Panc1 (cell line): ENCODE results near the gene ISLR. TPM values are rescaled to one million over a fixed set of nuclear protein-coding genes. Genes with fewer than 3 reads are reported as not detected.

Experiments used
- ATAC-seq: fragments of 200-7000 bp; cut with Tn5 transposase; 2 replicates; pipeline ENCODE4 v1.9.1; 2020; ENCODE audit warnings: mild to moderate bottlenecking, moderate library complexity
- BruUV-seq: library from RNA; stranded (reverse); fragments of 400-500 nt; replicated peaks from 2 replicates; lab custom pipeline; 2021; lab: Mats Ljungman, UMichigan
- CTCF ChIA-PET: fragments of 300-600 bp; sonication (Branson Sonifier 250); formaldehyde crosslinking; loops from one replicate; lab custom pipeline; 2022; ENCODE audit warnings: antibody characterized with exemption; lab: Charles Lee
- POLR2A ChIA-PET: fragments of 300-600 bp; sonication (Branson Sonifier 250); formaldehyde crosslinking; loops from one replicate; lab custom pipeline; 2022; ENCODE audit warnings: antibody characterized with exemption; lab: Charles Lee
- DNase-seq: peaks from one replicate; pipeline ENCODE4 v3.0.0-alpha.2; 2010; ENCODE audit warnings: low read depth, low spot score
- H3K27ac ChIP-seq: 2 replicates; pipeline ENCODE4 v1.5.1; 2011; ENCODE audit warnings: mild to moderate bottlenecking, low read length, inconsistent platforms
- H3K27me3 ChIP-seq: fragments of 200-500 bp; sonication (Bioruptor generic); 2 replicates; pipeline ENCODE4 v1.6.0; 2014; ENCODE audit warnings: low read length, inconsistent platforms; ENCODE audit not compliant: control insufficient read depth, insufficient read depth
- H3K36me3 ChIP-seq: fragments of 200-500 bp; sonication (Bioruptor generic); 2 replicates; pipeline ENCODE4 v1.5.1; 2014; ENCODE audit warnings: inconsistent platforms, mild to moderate bottlenecking, low read length, moderate library complexity; ENCODE audit not compliant: control insufficient read depth, insufficient read depth
- H3K4me1 ChIP-seq: 2 replicates; pipeline ENCODE4 v1.5.1; 2011; ENCODE audit warnings: inconsistent platforms, mild to moderate bottlenecking, low read length, moderate library complexity; ENCODE audit not compliant: control insufficient read depth, insufficient read depth
- H3K4me3 ChIP-seq, 2 experiments: 2 replicates each; pipeline ENCODE4 v1.5.1; 2011 to 2012; ENCODE audit warnings: low read depth in 2 of 2, low read length in 2 of 2, mild to moderate bottlenecking in 2 of 2, inconsistent platforms in 1 of 2, moderate library complexity in 1 of 2
- H3K9me3 ChIP-seq: fragments of 200-500 bp; sonication (Bioruptor generic); 2 replicates; pipeline ENCODE4 v1.5.1; 2014; ENCODE audit warnings: low read depth, mild to moderate bottlenecking, inconsistent platforms, low read length, moderate library complexity; ENCODE audit not compliant: control insufficient read depth, insufficient read depth
- POLR2AphosphoS5 ChIP-seq: IDR thresholded peaks from 2 replicates; pipeline ENCODE4 v1.6.1; 2012; ENCODE audit warnings: mild to moderate bottlenecking, low read depth, low read length, moderate library complexity
- SIN3A ChIP-seq: IDR thresholded peaks from 2 replicates; pipeline ENCODE4 v1.6.1; 2012; ENCODE audit warnings: low read depth, mild to moderate bottlenecking, low read length, moderate library complexity, borderline replicate concordance; ENCODE audit not compliant: insufficient read depth
- TCF7L2 ChIP-seq: IDR thresholded peaks from 2 replicates; pipeline ENCODE4 v1.6.1; 2011; ENCODE audit warnings: mild to moderate bottlenecking, low read depth, low read length, inconsistent platforms
- in situ Hi-C: cut with HindIII; loops from 2 replicates; pipeline ENCODE4 v1.10.0; 2016; ENCODE audit warnings: low sequenced_read_pairs, low pct_unique_long_range_greater_than_20kb
- intact Hi-C: fragments of 100-400 bp; cut with micrococcal nuclease; formaldehyde crosslinking; loops from one replicate; pipeline ENCODE4 v1.10.0; 2022; ENCODE audit not compliant: unreplicated experiment
- total RNA-seq: library from RNA; stranded (reverse); gene quantifications from one replicate; pipeline ENCODE4 v1.2.1, GENCODE V29; 2021; ENCODE audit not compliant: unreplicated experiment
- TF ChIP-seq, protein P1 (sequence below), 2 experiments: IDR thresholded peaks; 2 replicates each; pipeline ENCODE4 v1.6.1; 2011 to 2012; ENCODE audit warnings: low read depth in 2 of 2, control low read depth in 1 of 2, low read length in 1 of 2, mild to moderate bottlenecking in 1 of 2, moderate library complexity in 1 of 2; ENCODE audit not compliant: insufficient read depth in 1 of 2
- TF ChIP-seq, protein P2 (sequence below): fragments of 450-650 bp; IDR thresholded peaks from 2 replicates; pipeline ENCODE4 v1.5.1; 2017; ENCODE audit warnings: mild to moderate bottlenecking

ISLR gene
- total RNA-seq, 1 experiment from 2014 or later, result 0.28 TPM

DNA sequence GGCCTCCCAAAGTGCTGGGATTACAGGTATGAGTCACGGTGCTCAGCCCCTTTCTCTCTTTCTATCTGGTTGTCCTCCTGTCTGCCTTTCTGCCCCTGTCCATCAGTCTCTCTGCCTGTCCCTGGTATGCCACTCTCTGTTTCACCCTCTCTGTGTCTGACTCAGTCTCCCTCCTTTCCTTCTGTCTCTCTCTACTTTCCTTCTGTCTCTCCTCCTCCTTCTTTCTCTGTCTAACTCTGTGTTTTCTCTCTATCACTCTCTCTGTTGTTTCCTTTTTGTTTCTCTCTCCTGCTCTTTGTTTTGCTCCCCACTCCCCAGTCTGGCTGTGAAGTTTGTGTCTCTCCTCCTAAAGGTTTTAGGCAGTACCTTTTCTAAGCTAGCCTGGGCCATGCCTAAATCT, 38.1 kb downstream of the ISLR start:
- no TSS peak for BruUV-seq
- POLR2A ChIA-PET, result no interaction called here

DNA sequence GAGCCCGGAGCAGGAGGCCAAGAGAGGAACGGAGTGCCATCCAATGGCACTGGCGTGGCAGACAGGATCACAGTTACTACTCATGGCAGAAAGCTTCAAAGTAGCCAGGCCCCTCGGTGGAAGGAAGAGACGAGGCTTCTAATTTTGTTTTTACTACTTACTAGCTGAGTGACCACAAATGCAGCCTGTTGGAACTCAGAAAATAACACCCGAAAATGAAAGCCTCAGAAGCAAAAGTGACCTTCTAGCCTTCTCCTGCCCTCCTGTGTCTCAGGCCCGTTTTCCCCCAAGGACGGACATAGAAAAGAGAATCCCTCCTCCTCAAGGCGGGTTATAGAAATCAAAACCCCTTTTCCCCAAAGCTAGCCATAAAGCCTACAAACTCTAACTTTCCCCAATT, 39.0 kb downstream of the ISLR start:
- H3K4me1 ChIP-seq, result peaks cover 4% of the 10 kb centered on the region; the same call in 1 of the 2 replicates
- H3K4me3 ChIP-seq, result no peak overlapping the region
- in situ Hi-C loops, result no loop called here
- H3K27me3 ChIP-seq, result no peaks in the 10 kb centered on the region
- no TSS peak for BruUV-seq
- TF ChIP-seq POLR2AphosphoS5, result no peak
- ATAC-seq, result no peak
- H3K36me3 ChIP-seq, result no peaks in the 10 kb centered on the region
- H3K9me3 ChIP-seq, result no peaks in the 10 kb centered on the region
- ChIA-PET CTCF (no interaction called here), POLR2A (no interaction called here)
- intact Hi-C loops, result no loop called here
- DNase-seq, result no peak
- H3K27ac ChIP-seq, result no peak overlapping the region

More for the DNA sequence above, 38.1 kb downstream of the ISLR start:
- CTCF ChIA-PET, result interaction anchor here (0.7 kb wide), 2 partner anchors 87 to 111 kb away, joined by 9 to 10 read pairs; no protein-coding TSS in a partner anchor
- Histone ChIP-seq H3K27ac (no peak overlapping the region), H3K9me3 (no peaks in the 10 kb centered on the region), H3K27me3 (no peaks in the 10 kb centered on the region), H3K4me3 (no peak overlapping the region), H3K36me3 (no peaks in the 10 kb centered on the region), H3K4me1 (peaks cover 4% of the 10 kb centered on the region; the same call in 1 of the 2 replicates)
- no peak for DNase-seq
- intact Hi-C loops, result no loop called here
- ATAC-seq, result no peak
- TF ChIP-seq, protein P1, sequence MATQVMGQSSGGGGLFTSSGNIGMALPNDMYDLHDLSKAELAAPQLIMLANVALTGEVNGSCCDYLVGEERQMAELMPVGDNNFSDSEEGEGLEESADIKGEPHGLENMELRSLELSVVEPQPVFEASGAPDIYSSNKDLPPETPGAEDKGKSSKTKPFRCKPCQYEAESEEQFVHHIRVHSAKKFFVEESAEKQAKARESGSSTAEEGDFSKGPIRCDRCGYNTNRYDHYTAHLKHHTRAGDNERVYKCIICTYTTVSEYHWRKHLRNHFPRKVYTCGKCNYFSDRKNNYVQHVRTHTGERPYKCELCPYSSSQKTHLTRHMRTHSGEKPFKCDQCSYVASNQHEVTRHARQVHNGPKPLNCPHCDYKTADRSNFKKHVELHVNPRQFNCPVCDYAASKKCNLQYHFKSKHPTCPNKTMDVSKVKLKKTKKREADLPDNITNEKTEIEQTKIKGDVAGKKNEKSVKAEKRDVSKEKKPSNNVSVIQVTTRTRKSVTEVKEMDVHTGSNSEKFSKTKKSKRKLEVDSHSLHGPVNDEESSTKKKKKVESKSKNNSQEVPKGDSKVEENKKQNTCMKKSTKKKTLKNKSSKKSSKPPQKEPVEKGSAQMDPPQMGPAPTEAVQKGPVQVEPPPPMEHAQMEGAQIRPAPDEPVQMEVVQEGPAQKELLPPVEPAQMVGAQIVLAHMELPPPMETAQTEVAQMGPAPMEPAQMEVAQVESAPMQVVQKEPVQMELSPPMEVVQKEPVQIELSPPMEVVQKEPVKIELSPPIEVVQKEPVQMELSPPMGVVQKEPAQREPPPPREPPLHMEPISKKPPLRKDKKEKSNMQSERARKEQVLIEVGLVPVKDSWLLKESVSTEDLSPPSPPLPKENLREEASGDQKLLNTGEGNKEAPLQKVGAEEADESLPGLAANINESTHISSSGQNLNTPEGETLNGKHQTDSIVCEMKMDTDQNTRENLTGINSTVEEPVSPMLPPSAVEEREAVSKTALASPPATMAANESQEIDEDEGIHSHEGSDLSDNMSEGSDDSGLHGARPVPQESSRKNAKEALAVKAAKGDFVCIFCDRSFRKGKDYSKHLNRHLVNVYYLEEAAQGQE (IDR thresholded peaks at IDR 0.05; ENCODE audit: insufficient read depth in 1 of 2, low read depth in 2 of 2, low read length in 1 of 2), result no peak
- TF ChIP-seq TCF7L2, result no peak
- in situ Hi-C loops, result no loop called here

DNA sequence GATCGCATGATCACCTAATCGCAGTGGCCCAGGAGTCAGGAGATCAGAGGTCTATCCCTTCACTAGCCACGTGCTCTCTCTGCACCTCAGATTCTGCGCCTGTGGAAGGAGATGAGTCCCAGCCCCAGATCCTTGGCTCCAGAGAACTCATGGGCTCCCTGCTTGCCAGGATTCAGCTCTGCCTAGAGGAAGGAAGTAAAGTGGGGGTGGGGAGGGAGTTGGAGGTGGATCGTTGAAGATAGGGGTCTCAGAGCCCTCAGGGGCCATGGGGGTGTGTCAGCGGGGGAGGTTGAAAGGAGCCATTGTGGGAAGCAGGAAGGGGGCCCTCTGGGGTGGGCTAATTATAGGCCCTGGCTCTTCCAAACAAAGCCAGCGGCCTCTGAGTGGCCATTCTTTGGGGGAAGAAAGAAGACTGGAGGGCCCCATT, 40.4 kb downstream of the ISLR start:
- ATAC-seq (no peak), DNase-seq (no peak)
- no peaks in the 10 kb centered on the region for H3K9me3 ChIP-seq
- intact Hi-C loops (no loop called here), in situ Hi-C loops (no loop called here)
- peaks cover 4% of the 10 kb centered on the region; the same call in 1 of the 2 replicates for H3K4me1 ChIP-seq
- no peak for TF ChIP-seq SIN3A
- TF ChIP-seq, protein P1 (IDR thresholded peaks at IDR 0.05; ENCODE audit: insufficient read depth in 1 of 2, low read depth in 2 of 2, low read length in 1 of 2), result no peak
- TF ChIP-seq POLR2AphosphoS5, result no peak
- TF ChIP-seq, protein P2, sequence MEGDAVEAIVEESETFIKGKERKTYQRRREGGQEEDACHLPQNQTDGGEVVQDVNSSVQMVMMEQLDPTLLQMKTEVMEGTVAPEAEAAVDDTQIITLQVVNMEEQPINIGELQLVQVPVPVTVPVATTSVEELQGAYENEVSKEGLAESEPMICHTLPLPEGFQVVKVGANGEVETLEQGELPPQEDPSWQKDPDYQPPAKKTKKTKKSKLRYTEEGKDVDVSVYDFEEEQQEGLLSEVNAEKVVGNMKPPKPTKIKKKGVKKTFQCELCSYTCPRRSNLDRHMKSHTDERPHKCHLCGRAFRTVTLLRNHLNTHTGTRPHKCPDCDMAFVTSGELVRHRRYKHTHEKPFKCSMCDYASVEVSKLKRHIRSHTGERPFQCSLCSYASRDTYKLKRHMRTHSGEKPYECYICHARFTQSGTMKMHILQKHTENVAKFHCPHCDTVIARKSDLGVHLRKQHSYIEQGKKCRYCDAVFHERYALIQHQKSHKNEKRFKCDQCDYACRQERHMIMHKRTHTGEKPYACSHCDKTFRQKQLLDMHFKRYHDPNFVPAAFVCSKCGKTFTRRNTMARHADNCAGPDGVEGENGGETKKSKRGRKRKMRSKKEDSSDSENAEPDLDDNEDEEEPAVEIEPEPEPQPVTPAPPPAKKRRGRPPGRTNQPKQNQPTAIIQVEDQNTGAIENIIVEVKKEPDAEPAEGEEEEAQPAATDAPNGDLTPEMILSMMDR, result no peak
- no peak for TF ChIP-seq TCF7L2
- H3K4me3 ChIP-seq, result no peak overlapping the region
- CTCF ChIA-PET, result no interaction called here
- no peak overlapping the region for H3K27ac ChIP-seq
- POLR2A ChIA-PET, result interaction anchor here (0.7 kb wide), 1 partner anchor 13 kb away, joined by 7 read pairs; no protein-coding TSS in a partner anchor
- no peaks in the 10 kb centered on the region for H3K36me3 ChIP-seq
- no TSS peak for BruUV-seq
- H3K27me3 ChIP-seq, result no peaks in the 10 kb centered on the region
